Endothelial cell of umbilical vein (primary cell): ENCODE measurements around the gene TMEM269. TPM values are rescaled to one million over a fixed set of nuclear protein-coding genes. Genes with fewer than 3 reads are reported as not detected.

Experiments
- BruUV-seq: library from RNA; stranded (reverse); fragments of 400-500 nt; replicated peaks from 2 replicates; lab custom pipeline; 2021; lab: Mats Ljungman, UMichigan
- CTCF ChIA-PET: fragments of 300-600, 350-600 bp; sonication (Branson Sonifier 250); formaldehyde crosslinking; loops from one replicate; lab custom pipeline; 2021; ENCODE audit warnings: antibody characterized with exemption, inconsistent platforms; lab: Charles Lee
- POLR2A ChIA-PET: fragments of 300-600, 350-600 bp; sonication (Branson Sonifier 250); formaldehyde crosslinking; loops from one replicate; lab custom pipeline; 2021; ENCODE audit warnings: antibody characterized with exemption, inconsistent platforms; lab: Charles Lee
- DNase-seq: peaks from one replicate; pipeline ENCODE4 v3.0.0-alpha.2; 2011; ENCODE audit warnings: low read depth, low spot score
- FAIRE-seq: peaks from 2 replicates; lab custom pipeline; 2011; peaks lifted over from hg19 to GRCh38; lab: Jason Lieb, UNC
- H2AFZ ChIP-seq: 2 replicates; pipeline ENCODE4 v1.6.0; 2012; ENCODE audit warnings: low read depth, low read length, control low read depth, inconsistent platforms
- H3K27ac ChIP-seq: 2 replicates; pipeline ENCODE4 v1.5.1; 2011; ENCODE audit warnings: low read depth, mild to moderate bottlenecking, control low read depth, low read length, moderate library complexity; ENCODE audit not compliant: insufficient read depth
- H3K27me3 ChIP-seq, 2 experiments: 2 replicates each; pipeline versions ENCODE4 v1.6.0 to v1.6.1; 2011; ENCODE audit warnings: low read length in 2 of 2, mixed read lengths in 1 of 2; ENCODE audit not compliant: control insufficient read depth in 2 of 2, insufficient read depth in 2 of 2
- H3K36me3 ChIP-seq, 2 experiments: 2 replicates in 1 of 2; 3 replicates in 1 of 2; pipeline ENCODE4 v1.5.1; 2011; ENCODE audit warnings: low read length in 2 of 2, mild to moderate bottlenecking in 1 of 2, moderate library complexity in 1 of 2; ENCODE audit not compliant: control insufficient read depth in 2 of 2, insufficient read depth in 2 of 2; ENCODE audit errors: extremely low read depth in 1 of 2
- H3K4me1 ChIP-seq: 3 replicates; pipeline ENCODE4 v1.5.1; 2011; ENCODE audit warnings: mild to moderate bottlenecking, low read length; ENCODE audit not compliant: control insufficient read depth, insufficient read depth; ENCODE audit errors: extremely low read depth
- H3K4me2 ChIP-seq: 2 replicates; pipeline ENCODE4 v1.6.1; 2011; ENCODE audit warnings: low read length, control low read depth, mixed read lengths; ENCODE audit not compliant: insufficient read depth
- H3K4me3 ChIP-seq, 3 experiments: fragments of 200-600 bp in 1 of 3; sonication (generic), shearing (Covaris generic) in 1 of 3; replicated peaks in 1 of 3; 2 replicates each; pipeline ENCODE4 v1.5.1; 2011 to 2016; ENCODE audit warnings: control low read depth in 3 of 3, low read length in 3 of 3, mild to moderate bottlenecking in 2 of 3, inconsistent platforms in 1 of 3, low read depth in 1 of 3, moderate library complexity in 1 of 3; ENCODE audit not compliant: insufficient read depth in 1 of 3
- H3K79me2 ChIP-seq: 2 replicates; pipeline ENCODE4 v1.6.0; 2012; ENCODE audit warnings: low read length, inconsistent platforms; ENCODE audit not compliant: control insufficient read depth, insufficient read depth
- H3K9ac ChIP-seq: replicated peaks from 2 replicates; pipeline ENCODE3; 2011; ENCODE audit warnings: low read length, control low read depth; ENCODE audit not compliant: insufficient read depth; ENCODE audit errors: extremely low read depth
- H3K9me1 ChIP-seq: replicated peaks from 3 replicates; pipeline ENCODE4 v1.6.0; 2011; ENCODE audit warnings: mild to moderate bottlenecking, low read length; ENCODE audit not compliant: control insufficient read depth, insufficient read depth; ENCODE audit errors: extremely low read depth
- H3K9me3 ChIP-seq: replicated peaks from 2 replicates; pipeline ENCODE4 v1.5.1; 2012; ENCODE audit warnings: low read length, inconsistent platforms; ENCODE audit not compliant: control insufficient read depth, insufficient read depth
- H4K20me1 ChIP-seq: replicated peaks from 2 replicates; pipeline ENCODE3; 2011; ENCODE audit warnings: mild to moderate bottlenecking, low read length; ENCODE audit not compliant: control insufficient read depth, insufficient read depth; ENCODE audit errors: extremely low read depth
- CTCF ChIP-seq, 2 donors: IDR thresholded peaks; 1 replicate in 1 of 2; 2 replicates in 1 of 2; pipeline ENCODE4 v1.5.1; 2011; ENCODE audit warnings: low read length in 2 of 2, mild to moderate bottlenecking in 2 of 2, moderate library complexity in 2 of 2, control low read depth in 1 of 2, inconsistent platforms in 1 of 2, low read depth in 1 of 2; ENCODE audit not compliant: insufficient read depth in 1 of 2; ENCODE audit errors: extremely low read depth in 1 of 2
- EZH2 ChIP-seq: IDR thresholded peaks from 2 replicates; pipeline ENCODE4 v1.6.1; 2012; ENCODE audit warnings: borderline replicate concordance, low read depth, mild to moderate bottlenecking, moderate library complexity, low read length, inconsistent platforms; ENCODE audit not compliant: severe bottlenecking
- FOS ChIP-seq: IDR thresholded peaks from 2 replicates; pipeline ENCODE4 v1.6.1; 2011; ENCODE audit warnings: mild to moderate bottlenecking, low read length, moderate library complexity, borderline replicate concordance; ENCODE audit not compliant: insufficient read depth
- GATA2 ChIP-seq: IDR thresholded peaks from 2 replicates; pipeline ENCODE4 v1.7.0; 2011; ENCODE audit warnings: low read depth, mild to moderate bottlenecking, moderate library complexity, mixed read lengths, low read length; ENCODE audit not compliant: insufficient read length, insufficient read depth
- JUN ChIP-seq: IDR thresholded peaks from 2 replicates; pipeline ENCODE4 v1.6.1; 2011; ENCODE audit warnings: borderline replicate concordance, low read depth; ENCODE audit not compliant: insufficient read length, insufficient read depth
- MAX ChIP-seq: IDR thresholded peaks from 2 replicates; pipeline ENCODE4 v1.6.1; 2011; ENCODE audit not compliant: insufficient read depth, insufficient read length
- MYC ChIP-seq: IDR thresholded peaks from one replicate; pipeline ENCODE4 v1.6.1; 2011; ENCODE audit warnings: mild to moderate bottlenecking, low read depth, low read length
- POLR2A ChIP-seq: IDR thresholded peaks from 2 replicates; pipeline ENCODE4 v1.6.1; 2012; ENCODE audit warnings: low read depth, mild to moderate bottlenecking, control low read depth, low read length
- POLR2AphosphoS5 ChIP-seq: IDR thresholded peaks from 2 replicates; pipeline ENCODE4 v1.6.1; 2012; ENCODE audit warnings: low read depth, mild to moderate bottlenecking, control low read depth, low read length, moderate library complexity; ENCODE audit not compliant: insufficient read depth
- dilution Hi-C: fragments of 300-500 bp; cut with MboI; formaldehyde crosslinking; loops from one replicate; pipeline ENCODE4 v1.15.0; 2019; ENCODE audit warnings: low sequenced_read_pairs; ENCODE audit not compliant: extremely low pct_ligation_motif_present
- intact Hi-C: fragments of 100-400 bp; cut with micrococcal nuclease; formaldehyde crosslinking; loops from one replicate; pipeline ENCODE4 v1.10.0; 2022
- polyA plus RNA-seq, 4 experiments: library from polyadenylated mRNA; depleted of rRNA in 3 of 4; stranded (reverse) in 3 of 4; unstranded in 1 of 4; fragments of >200 nt; gene quantifications; 2 replicates each; pipeline versions ENCODE4 v1.2.1 to v1.2.3, GENCODE V29; 2011 to 2012; ENCODE audit warnings: missing spikeins in 1 of 4
- total RNA-seq: library from RNA; stranded (reverse); gene quantifications from 2 replicates; pipeline ENCODE4 v1.2.3, GENCODE V29; 2021

Gene TMEM269
- total and polyA plus RNA-seq, 2 donors (not counting 3 experiments of a cell fraction or from before 2014, with no cell fraction given): 0.03 TPM; not detected in 1

GRCh38 chr1:42834803-42835202, 50.0 kb downstream of the TMEM269 start:
- no peaks in the 10 kb centered on the region for H3K4me1 ChIP-seq
- no peaks in the 10 kb centered on the region for H4K20me1 ChIP-seq
- H3K79me2 ChIP-seq: no peaks in the 10 kb centered on the region
- no TSS peak for BruUV-seq
- no peaks in the 10 kb centered on the region for H3K9me3 ChIP-seq
- DNase-seq (no peak), FAIRE-seq (no peak)
- H3K27me3 ChIP-seq: no peaks in the 10 kb centered on the region
- no peak overlapping the region for H3K4me2 ChIP-seq
- POLR2A ChIA-PET: no interaction called here
- H3K27ac ChIP-seq: no peak overlapping the region
- intact Hi-C loops (no loop called here), dilution Hi-C loops (no loop called here)
- CTCF ChIA-PET: interaction anchor here (0.5 to 1.5 kb wide), 2 partner anchors 11 to 20 kb away, joined by 3 to 6 read pairs; no protein-coding TSS in a partner anchor
- TF ChIP-seq GATA2 (no peak), POLR2A (no peak), FOS (no peak), MYC (no peak), MAX (no peak), JUN (no peak), POLR2AphosphoS5 (no peak), EZH2 (no peak), CTCF (IDR thresholded peaks at IDR 0.05; ENCODE audit: extremely low read depth in 1 of 2, insufficient read depth in 1 of 2, low read depth in 1 of 2, low read length in 2 of 2) (no peak)
- no peaks in the 10 kb centered on the region for H3K9me1 ChIP-seq
- no peak overlapping the region for H3K9ac ChIP-seq
- H3K36me3 ChIP-seq: no peaks in the 10 kb centered on the region
- no peak overlapping the region for H3K4me3 ChIP-seq
- H2AFZ ChIP-seq: no peak overlapping the region
